ENCODE results near the gene ANAPC5.
"Not testable (repeated sequence)": the region's sequence is repeated elsewhere in the genome, so short reads cannot be mapped to it uniquely, and the experiment has no call there.

Gene ANAPC5

GRCh38 chr12:121283388-121283787 is 68.8 kb downstream of the ANAPC5 start:
- DNase-seq = no peak

DNA sequence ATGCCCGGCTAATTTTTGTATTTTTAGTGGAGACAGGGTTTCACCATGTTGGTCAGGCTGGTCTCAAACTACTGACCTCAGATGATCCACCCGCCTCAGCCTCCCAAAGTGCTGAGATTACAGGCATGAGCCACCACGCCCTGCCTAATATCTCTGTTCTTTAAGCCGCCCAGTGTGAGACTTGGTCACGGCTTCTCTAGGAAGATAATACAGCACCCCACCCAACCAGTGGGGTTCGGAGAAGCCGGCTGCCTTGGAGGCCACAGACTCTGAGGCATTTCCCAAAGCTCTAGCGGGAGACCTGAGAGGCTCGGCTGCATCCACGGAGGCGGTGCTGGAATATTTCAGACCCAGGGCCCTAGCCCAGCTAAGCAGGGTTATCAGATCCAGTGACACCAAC is 69.3 kb downstream of the ANAPC5 start:
- DNase-seq = not testable (repeated sequence)

DNA sequence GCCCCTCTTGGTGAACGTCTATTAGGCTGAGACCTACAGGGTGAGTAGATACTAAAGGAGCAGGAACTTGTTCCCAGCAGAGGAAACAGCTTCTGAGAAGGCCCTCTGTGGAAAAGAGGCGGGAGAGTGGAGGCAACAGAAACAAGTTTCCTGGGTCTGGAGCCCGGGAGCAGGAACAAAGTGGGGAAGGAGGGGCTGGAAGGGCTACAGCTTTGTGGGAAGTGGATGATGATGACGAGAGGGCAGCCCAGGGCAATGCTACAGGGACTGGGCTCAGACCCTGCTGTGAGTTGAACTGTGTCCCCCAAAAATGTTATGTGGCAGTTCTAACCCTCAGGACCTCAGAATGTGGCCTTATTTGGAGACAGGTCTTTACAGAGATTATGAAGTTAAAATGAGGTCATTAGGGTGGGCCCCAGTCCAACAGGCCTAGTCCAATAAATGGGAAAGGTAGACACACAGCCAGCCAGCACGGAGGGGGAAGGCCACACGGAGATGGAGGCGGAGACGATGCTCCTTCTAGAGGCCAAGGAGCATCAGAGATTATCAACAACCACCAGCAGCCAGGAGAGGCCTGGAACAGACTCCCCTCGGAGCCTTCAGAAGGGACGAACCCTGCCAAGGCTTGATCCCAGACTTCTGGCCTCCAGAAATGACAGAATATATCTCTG is 70.0 kb downstream of the ANAPC5 start:
- DNase-seq = no peak

DNA sequence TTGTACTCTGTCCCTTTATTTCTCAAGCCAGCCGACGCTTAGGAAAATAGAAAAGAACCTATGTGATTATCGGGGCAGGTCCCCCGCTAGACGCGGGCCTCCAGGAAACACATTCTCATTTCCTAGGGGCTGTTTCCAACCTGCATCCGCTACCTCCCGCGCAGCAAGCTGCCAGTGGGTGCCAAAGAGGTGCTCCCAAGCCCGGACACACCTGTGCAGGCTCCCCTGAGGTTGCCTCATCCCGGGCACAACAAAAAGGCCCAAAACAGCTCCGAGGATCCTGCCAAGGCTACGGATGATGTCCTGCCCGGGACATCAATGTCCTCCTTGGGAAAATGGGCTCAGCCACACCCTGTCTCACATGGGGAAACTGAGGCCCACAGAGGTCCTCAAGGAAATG is 71.1 kb downstream of the ANAPC5 start:
- not testable (repeated sequence) for DNase-seq

- not testable (repeated sequence) for DNase-seq
Measured at GRCh38 chr12:121280531-121280930, 71.7 kb downstream of the ANAPC5 start.

- no peak for DNase-seq
Measured at GRCh38 chr12:121279507-121279915, 72.7 kb downstream of the ANAPC5 start.

DNA sequence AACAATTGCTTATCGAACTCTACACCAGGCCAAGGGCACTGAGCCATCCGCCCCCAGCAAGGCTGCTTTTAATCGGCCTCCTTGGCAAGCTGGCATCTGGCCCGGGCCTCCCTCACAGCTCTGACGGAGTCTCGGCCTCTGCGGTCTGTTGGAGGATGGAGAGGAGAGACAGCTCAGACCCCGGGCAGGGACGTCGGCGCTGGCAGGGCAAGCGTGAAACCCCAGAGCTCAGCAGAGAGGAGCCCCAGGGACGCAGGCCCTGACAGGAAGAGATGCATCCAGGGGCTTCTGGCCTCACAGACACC is 73.2 kb downstream of the ANAPC5 start:
- DNase-seq = no peak

DNA sequence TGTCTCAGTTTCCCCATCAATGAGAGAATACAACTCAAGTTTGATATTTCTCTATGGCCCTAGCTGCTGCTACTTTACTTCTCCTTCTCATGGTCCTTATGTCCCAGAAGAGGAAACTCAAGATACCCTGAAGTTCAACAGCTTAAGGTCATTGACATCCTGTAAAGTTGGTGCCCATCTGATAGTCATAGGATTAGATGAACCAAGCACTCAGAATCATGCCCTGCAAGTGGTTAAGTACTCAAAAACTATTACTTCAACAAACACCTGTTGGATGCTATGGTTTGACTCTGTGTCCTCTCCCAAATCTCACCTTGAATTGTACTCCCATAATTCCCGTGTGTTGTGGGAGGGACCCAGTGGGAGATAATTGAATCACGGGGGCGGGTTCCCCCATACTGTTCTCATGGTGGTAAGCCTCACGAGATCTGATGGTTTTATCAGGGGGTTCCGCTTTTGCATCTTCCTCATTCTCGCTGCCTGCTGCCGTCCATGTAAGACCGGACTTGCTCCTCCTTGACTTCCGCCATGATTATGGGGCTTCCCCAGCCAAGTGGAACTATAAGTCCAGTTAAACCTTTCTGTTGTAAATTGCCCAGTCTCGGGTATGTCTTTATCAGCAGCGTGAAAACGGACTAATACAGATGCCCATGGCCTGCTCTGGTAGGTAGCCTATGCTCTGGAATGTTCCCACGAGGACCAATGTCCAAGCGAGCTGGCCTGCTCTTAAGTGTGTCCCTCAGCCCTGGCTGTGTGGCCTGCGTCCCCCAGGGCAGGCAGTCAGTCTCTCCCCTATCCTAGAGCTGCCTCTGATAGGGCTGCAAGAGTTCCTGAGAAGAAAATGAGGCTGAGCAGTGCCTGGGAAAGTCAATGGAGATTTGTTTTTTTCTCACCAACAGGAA is 73.8 kb downstream of the ANAPC5 start:
- no peak for DNase-seq

GRCh38 chr12:121277374-121277759 is 74.8 kb downstream of the ANAPC5 start:
- DNase-seq = no peak

DNA sequence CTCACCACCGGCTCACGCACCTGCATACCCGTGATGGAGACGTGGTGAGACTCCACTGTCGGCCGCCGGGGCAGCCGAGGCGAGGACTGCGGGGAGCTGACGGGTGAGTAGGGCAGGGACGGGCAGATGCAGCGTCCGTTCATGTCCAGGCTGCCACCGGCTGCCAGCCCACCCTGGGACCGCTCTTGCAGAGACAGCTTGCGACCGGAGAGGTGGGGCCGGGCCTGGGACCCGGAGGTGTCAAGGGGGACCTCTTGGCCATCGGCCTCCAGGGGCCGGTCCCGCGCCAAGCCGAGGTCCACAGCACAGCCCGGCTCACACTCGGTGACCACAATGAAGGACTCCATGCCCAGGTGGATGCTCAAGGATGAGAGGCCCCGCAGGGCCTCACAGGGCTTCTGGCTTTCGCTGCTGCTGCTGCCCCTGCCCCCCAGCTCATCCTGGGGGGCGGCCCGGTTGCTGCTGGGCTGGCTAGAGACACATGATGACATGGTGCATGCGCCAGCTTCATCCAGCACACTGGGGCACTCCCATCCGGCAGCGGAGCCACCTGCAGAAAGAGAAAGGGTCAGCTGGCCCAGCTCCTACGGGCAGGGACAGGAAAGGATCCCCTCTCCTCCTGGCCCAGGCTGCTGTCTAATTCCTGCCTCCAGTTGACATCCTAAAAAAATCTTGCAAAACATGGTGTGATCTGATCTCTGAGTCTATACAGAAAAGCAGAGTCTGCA is 78.0 kb downstream of the ANAPC5 start:
- no peak for DNase-seq

DNA sequence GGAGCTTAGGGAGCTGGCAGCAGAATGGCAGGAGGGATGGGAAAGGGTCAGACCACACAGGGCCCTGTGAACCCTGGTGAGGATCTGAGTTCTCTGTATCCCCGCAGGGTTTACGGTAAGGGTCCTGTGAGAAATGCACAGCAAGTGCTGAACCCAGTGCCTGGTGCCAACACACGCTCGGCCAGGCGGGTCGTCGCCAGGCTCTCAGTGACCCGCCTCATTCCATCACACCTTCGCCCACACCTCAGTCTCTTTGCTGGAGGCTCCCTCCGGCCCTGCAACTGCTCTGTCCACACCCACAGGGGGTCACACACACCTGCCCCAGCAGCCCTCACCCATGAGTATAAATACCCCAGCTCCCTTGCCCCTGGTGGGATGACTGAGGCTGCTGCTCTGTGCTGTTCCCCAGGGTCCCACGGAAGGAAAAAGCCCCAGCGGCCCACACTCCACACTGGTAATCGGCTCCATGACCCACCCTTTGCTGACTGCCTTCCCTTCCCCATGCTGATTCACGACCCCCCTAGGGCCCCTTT is 78.8 kb downstream of the ANAPC5 start:
- no peak for DNase-seq

DNA sequence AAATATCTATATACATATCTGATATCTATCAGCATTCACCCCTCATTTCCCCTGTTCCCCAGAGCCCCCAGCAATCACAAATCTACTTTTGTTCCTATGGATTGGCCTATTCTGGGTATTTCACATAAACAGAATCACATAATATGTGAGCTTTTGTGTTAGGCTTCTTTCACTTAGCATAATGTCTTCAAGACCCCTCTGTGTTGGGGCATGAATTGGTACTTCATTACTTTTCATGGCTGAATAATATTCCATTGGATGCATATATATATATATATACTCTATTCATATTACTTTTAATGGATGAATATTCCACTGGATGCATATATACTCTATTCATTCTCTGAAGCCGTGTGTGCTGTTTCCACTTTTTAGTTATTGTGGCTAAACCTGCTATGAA is 84.4 kb downstream of the ANAPC5 start:
- DNase-seq = no peak

GRCh38 chr12:121264951-121265515 is 87.2 kb downstream of the ANAPC5 start:
- no peak for DNase-seq

- no peak for DNase-seq
Measured at GRCh38 chr12:121264135-121264534, 88.1 kb downstream of the ANAPC5 start.

DNA sequence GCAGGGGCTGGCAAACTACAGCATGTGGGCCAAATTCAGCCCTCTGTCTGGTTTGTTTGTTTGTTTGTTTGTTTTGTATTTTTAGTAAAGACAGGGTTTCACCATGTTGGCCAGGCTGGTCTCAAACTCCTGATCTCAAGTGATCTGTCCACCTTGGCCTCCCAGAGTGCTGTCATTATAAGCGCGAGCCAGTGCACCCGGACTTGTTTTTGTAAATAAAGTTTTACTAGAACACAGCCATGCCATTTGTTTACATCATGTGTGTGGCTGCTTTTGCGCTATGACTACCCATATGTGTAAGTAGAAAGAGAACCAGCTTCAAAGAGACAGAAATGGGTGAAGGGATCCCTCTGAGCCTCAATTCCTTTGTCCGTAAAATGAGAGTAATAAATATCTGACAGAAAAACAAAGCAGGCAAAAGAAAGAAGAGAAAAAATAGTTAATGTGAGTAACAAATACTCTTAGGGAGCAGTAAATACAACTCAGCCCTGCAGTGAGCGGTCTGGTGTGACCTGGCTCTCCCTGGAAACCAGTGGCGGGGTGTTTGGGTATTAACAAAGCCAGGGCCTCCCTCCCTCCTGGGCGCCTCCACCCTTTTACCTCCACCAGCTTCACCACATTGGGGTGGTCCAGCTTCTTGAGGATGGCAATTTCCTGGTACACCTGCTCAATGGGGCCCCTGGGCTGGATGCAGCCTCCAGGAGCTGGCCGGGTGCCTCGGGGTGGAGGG is 88.8 kb downstream of the ANAPC5 start:
- no peak for DNase-seq

DNA sequence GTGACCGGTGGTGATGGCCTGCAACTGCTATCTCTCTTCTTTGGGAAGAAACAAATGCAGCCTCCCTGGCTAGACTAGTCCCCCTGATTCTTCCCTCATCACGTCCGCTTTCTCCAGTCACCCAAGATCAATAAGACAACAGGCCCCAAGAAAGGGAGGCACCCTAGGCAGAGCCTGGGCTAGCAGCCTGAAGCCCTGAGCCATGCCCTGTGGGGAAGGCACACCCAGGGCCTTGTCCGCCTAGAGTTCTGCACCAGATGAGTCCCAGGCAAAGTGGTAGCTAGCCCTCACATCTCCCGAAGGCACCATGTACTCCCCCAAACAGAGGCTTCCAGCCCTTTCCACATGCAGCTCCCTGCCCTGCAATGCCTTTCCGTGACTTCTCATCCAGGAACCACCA is 90.8 kb downstream of the ANAPC5 start:
- DNase-seq = no peak

- no peak for DNase-seq
Measured at GRCh38 chr12:121260091-121260490, 92.1 kb downstream of the ANAPC5 start.

GRCh38 chr12:121259074-121259473 is 93.1 kb downstream of the ANAPC5 start:
- no peak for DNase-seq

Data from NCI-H146 (cell line).